ENCODE measurements around the gene GDPD4.

The GDPD4 gene

DNA sequence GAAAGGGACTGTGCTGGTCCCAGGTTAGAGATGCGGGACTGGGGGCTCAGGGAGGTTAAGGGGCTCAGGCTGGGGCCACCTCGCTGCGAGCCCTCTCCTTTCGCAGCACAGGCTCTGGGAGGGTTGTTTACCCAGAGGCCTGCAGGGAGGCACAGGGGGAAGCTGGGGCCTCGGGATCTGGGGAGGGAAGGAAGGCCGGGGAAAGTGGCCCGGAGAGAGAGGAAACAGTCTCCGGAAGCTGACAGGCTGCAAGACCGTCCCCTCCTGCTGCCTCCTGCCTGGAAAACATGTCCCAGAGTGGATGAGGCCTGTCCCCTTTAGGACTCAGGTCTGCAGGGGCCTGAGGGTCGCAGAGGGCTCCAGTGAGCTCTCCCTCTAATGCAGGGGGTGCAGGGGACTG, 128.0 kb downstream of the GDPD4 start:
- no peak for DNase-seq (ENCODE audit: low spot score)

DNA sequence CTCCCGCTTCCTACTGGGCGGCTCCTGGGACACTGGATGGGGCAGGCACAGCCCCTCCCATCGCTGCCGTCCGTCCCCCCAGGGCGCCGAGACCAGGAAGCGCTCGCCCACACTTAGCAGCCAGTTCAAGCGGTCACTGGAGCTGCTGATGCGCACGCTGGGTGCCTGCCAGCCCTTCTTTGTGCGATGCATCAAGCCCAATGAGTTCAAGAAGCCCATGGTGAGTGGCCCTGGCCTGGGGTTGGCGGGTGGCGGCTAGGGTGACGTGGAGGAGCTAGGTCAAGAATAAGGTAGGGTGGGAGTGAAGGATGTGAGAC, 128.9 kb downstream of the GDPD4 start:
- DNase-seq (ENCODE audit: low spot score) = peak; percentile 79

DNA sequence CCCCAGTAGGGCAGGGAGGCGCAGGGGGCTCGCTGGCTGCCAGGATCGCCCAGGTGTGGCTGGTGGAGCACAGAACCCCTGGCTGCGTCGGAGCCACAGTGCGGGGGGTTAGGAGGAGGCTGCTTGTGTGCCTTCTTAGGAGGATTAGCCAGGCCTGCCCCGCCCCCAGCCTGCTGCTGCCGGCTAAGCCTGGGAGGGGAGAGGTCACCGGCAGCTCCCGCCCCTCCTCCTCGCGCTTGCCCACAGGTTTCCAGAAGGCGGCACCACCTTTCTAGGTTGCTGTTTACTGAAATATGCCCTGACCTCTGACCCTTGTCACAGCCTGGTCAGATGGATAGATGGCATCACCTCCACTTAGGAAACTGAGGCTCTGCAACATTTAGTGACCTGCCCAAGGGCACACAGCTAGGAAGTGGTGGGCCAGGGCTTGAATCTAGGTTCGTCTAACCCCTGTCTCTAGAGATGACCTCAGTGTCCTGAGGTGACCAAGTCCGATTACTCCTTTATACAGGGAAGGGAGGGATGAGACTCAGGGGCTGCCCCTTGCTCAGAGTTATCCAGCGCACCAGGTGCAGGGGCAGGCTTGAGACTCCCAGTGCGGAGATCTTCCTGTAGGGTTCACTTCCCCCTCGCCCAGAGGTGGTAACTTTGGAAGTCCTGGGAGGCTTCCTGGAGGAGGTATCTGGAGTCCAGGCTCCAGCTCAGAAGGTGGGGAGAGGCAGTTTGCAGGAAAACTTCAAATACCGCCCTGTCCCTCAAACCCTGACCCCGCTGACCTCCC, 129.4 kb downstream of the GDPD4 start:
- DNase-seq (ENCODE audit: low spot score) = peak; percentile 94

DNA sequence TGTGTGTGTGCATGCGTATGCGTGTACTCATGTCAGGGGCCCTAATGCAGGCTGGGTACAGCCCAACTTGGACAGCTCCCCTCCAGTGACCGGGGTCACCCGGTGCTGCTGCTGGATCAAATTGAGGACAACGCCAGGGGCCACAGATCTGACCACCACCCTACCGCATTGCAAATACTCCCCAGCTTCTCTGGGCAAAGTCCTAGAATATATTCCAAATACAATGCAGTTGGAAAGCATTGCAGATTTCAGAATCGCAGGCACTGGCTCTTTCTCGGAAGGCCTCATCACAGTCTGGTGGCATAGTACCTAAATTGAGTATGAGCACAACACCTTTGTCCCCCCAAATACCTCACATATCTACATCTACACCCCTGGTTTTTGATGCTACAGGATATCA, 130.2 kb downstream of the GDPD4 start:
- DNase-seq (ENCODE audit: low spot score) = no peak

DNA sequence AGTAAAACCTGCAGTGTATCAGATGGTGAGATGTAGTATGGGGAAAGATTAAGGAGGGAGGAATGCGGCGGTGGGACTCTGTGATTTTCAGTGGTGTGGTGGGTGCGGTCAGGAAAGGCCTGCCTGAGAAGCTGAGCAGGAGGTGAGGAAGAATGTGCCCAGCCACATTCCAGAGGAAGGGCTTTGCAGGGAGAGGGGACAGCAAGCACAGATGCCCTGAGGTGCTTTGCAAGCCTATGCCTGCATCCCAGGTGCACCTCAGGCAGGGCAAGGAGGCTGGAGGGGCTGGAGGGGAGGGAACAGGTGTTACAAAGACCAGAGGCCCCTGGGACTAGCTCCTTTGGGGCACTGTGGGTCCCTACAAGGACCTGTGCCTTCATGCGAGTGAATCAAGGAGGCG, 131.4 kb downstream of the GDPD4 start:
- DNase-seq (ENCODE audit: low spot score) = no peak

DNA sequence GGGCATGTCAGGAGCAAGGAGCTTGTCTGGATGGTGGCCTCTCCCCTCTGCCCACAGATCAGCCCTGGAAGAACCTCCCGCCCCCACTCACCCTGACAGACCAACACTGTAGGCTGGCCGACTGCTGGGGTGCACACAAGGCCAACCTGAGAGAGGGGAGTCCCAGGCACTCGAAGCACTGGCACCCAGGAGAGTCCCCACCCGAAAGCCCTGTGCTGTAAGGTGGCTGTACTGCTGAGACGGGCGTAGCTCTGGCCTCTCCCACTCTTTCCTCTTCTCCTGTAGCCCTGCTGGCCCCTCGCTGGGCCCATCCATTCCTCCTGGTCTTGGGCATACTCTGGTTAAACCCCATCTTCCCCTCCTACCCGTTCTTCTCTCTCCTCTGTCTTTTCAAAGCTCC, 133.7 kb downstream of the GDPD4 start:
- DNase-seq (ENCODE audit: low spot score) = no peak

DNA sequence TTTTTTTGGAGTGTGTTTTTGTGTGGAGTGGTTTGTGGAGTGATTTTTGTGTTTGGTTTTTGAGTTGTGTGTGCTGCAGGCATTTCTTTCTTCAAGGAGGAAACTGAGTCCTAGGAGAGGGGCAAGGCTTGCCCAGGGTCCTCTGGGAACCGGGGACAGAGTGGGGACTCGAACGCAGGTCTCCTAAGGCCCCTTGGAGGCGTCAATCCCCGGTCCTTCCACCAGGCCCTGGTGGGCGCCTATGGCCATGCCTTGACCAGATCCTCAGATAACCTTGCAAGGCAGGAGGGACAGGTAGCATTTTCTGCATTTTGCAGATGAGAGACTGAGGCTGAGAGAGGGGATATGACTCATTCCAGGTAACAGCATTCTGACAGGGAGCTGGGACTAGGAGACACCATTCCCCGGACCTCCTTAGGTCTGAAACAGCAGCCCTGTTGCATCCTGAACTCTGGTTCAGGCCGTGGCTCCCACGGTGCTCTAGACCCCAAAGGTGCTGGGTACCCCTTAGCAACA, 134.3 kb downstream of the GDPD4 start:
- no peak for DNase-seq (ENCODE audit: low spot score)

Data from ecto neural progenitor cell (in vitro differentiated cells).